Type B pancreatic cell (in vitro differentiated cells): ENCODE results near the gene VMP1. TPM values are rescaled to one million over a fixed set of nuclear protein-coding genes. Genes with fewer than 3 reads are reported as not detected.
"Not testable (repeated sequence)": the region's sequence is repeated elsewhere in the genome, so short reads cannot be mapped to it uniquely, and the experiment has no call there.

Source experiments
- DNase-seq: peaks from one replicate; pipeline ENCODE4 v3.0.0; 2021; ENCODE audit warnings: mixed read lengths; ENCODE audit not compliant: unreplicated experiment; ENCODE audit errors: extremely low spot score
- H3K27ac Mint-ChIP-seq: 2 replicates; pipeline ENCODE4 v1.8.0; 2021; ENCODE audit warnings: mild to moderate bottlenecking, mixed read lengths
- H3K27me3 Mint-ChIP-seq: 2 replicates; pipeline ENCODE4 v1.8.0; 2021; ENCODE audit warnings: mixed read lengths
- H3K36me3 Mint-ChIP-seq: 2 replicates; pipeline ENCODE4 v1.8.0; 2021; ENCODE audit warnings: mixed read lengths
- H3K4me1 Mint-ChIP-seq: one replicate; pipeline ENCODE4 v1.8.0; 2021; ENCODE audit warnings: mixed read lengths; ENCODE audit not compliant: unreplicated experiment
- H3K4me3 Mint-ChIP-seq: 2 replicates; pipeline ENCODE4 v1.8.0; 2021; ENCODE audit warnings: mild to moderate bottlenecking, mixed read lengths
- H3K9me3 Mint-ChIP-seq: 2 replicates; pipeline ENCODE4 v1.8.0; 2021; ENCODE audit warnings: mixed read lengths
- CTCF ChIP-seq: fragments of 200-600 bp; sonication (generic); conservative IDR thresholded peaks from 2 replicates; pipeline ENCODE4 v1.5.0; 2021; ENCODE audit warnings: antibody characterized with exemption, mild to moderate bottlenecking
- total RNA-seq: library from RNA; stranded (reverse); gene quantifications from 2 replicates; pipeline ENCODE4 v1.2.1, GENCODE V29; 2021; ENCODE audit warnings: low replicate concordance

VMP1 gene
- total RNA-seq, 1 donor from 2014 or later = 124 TPM

- Mint-ChIP-seq H3K27me3 (peaks cover 6% of the 10 kb centered on the region), H3K9me3 (no peaks in the 10 kb centered on the region), H3K4me3 (peak overlapping the region; percentile 96), H3K27ac (peak overlapping the region; percentile 97), H3K36me3 (peaks cover 48% of the 10 kb centered on the region), H3K4me1 (peaks cover 42% of the 10 kb centered on the region)
- no peak for DNase-seq
- TF ChIP-seq CTCF = no peak
These were observed 133.1 kb downstream of the VMP1 start for GRCh38 chr17:59840329-59841090.

DNA sequence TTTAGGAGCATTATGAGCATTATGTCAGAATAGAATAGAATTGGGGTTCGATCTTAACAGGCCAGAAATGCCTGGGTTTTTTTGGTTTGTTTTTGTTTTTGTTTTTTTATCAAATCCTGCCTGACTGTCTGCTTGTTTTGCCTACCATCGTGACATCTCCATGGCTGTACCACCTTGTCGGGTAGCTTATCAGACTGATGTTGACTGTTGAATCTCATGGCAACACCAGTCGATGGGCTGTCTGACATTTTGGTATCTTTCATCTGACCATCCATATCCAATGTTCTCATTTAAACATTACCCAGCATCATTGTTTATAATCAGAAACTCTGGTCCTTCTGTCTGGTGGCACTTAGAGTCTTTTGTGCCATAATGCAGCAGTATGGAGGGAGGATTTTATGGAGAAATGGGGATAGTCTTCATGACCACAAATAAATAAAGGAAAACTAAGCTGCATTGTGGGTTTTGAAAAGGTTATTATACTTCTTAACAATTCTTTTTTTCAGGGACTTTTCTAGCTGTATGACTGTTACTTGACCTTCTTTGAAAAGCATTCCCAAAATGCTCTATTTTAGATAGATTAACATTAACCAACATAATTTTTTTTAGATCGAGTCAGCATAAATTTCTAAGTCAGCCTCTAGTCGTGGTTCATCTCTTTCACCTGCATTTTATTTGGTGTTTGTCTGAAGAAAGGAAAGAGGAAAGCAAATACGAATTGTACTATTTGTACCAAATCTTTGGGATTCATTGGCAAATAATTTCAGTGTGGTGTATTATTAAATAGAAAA, 133.8 kb downstream of the VMP1 start:
- H3K9me3 Mint-ChIP-seq, H3K27me3 Mint-ChIP-seq, DNase-seq: not testable (repeated sequence)
- H3K36me3 Mint-ChIP-seq = peaks cover 48% of the 10 kb centered on the region
- H3K27ac Mint-ChIP-seq = peak overlapping the region; percentile 97
- peaks cover 46% of the 10 kb centered on the region for H3K4me1 Mint-ChIP-seq
- H3K4me3 Mint-ChIP-seq = peak overlapping the region; percentile 96

DNA sequence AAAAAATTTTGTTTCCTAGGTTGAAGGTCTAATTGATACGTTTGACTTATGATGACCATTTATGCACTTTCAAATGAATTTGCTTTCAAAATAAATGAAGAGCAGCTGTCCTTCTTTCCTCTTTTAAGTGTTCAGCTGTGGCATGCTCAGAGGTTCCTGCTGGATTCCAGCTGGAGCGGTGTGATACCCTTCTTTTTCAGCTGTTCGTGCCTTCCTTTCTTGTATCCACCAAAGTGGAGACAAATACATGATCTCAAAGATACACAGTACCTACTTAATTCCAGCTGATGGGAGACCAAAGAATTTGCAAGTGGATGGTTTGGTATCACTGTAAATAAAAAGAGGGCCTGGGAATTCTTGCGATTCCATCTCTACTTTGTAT, 134.4 kb downstream of the VMP1 start:
- DNase-seq, H3K9me3 Mint-ChIP-seq, H3K27me3 Mint-ChIP-seq: not testable (repeated sequence)
- Mint-ChIP-seq H3K36me3 (peaks cover 48% of the 10 kb centered on the region), H3K4me3 (peak overlapping the region; percentile 77), H3K27ac (peak overlapping the region; percentile 97), H3K4me1 (peaks cover 48% of the 10 kb centered on the region)

DNA sequence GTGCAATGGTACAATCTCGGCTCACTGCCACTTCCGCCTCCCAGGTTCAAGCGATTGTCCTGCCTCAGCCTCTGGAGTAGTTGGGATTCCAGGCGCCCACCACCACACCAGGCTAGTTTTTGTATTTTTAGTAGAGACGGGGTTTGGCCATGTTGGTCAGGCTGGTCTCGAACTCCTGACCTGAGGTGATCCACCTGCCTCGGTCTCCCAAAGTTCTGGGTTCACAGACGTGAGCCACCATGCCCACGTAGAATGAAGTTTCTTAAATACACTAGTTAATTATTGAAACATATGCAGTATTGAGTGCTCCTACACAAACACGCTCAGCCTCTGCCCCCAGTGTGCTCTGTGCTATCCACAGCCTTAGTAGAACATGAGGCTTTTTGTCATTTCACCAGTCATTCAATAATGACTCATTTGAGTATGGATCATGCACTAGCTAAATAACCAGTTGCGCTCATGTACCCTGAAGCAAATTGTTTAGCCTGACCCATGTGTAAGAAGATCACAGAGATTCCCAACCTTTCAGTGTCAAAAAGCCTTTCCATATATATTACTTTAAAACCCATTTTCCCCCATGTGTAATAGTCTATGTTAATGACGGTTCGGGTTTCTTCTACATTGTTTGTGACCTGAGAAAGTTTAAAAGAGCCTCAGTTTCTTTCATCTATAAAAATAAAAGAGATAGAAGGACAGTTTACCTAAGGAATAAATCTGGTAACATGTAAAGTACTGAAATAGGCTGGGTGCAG, 135.6 kb downstream of the VMP1 start:
- H3K4me1 Mint-ChIP-seq = peaks cover 49% of the 10 kb centered on the region
- H3K4me3 Mint-ChIP-seq = peak overlapping the region; percentile 74
- DNase-seq = no peak
- no peaks in the 10 kb centered on the region for H3K27me3 Mint-ChIP-seq
- no peak for TF ChIP-seq CTCF
- peak overlapping the region; percentile 97 for H3K27ac Mint-ChIP-seq
- no peaks in the 10 kb centered on the region for H3K9me3 Mint-ChIP-seq
- H3K36me3 Mint-ChIP-seq = peaks cover 42% of the 10 kb centered on the region

- no peaks in the 10 kb centered on the region for H3K27me3 Mint-ChIP-seq
- no peak for TF ChIP-seq CTCF
- peaks cover 52% of the 10 kb centered on the region for H3K4me1 Mint-ChIP-seq
- DNase-seq = no peak
- H3K27ac Mint-ChIP-seq = peak overlapping the region; percentile 97
- peaks cover 27% of the 10 kb centered on the region for H3K36me3 Mint-ChIP-seq
- no peaks in the 10 kb centered on the region for H3K9me3 Mint-ChIP-seq
- peak overlapping the region; percentile 74 for H3K4me3 Mint-ChIP-seq
These were observed 137.6 kb downstream of the VMP1 start for GRCh38 chr17:59844884-59845594.
